C4-2B (cell line): ENCODE data around the gene CCDC177.
A peak's percentile ranks its signal among the peaks of the same experiment; 100 is the strongest.

Experiments used
- H3K27ac ChIP-seq: fragments of 450-650 bp; 2 replicates; pipeline ENCODE4 v1.5.1; 2017
- CTCF ChIP-seq: fragments of 450-650 bp; conservative IDR thresholded peaks from 2 replicates; pipeline ENCODE4 v1.5.1; 2017; ENCODE audit warnings: mild to moderate bottlenecking
- ZFX ChIP-seq: fragments of 450-650 bp; IDR thresholded peaks from 2 replicates; pipeline ENCODE4 v1.6.1; 2017

The CCDC177 gene

GRCh38 chr14:69574263-69574953 lies at the start of gene CCDC177:
TSS of gene CCDC177 (minus strand) at chr14:69574871. CDS start at chr14:69573622, 1,249 bp downstream.
- TF ChIP-seq CTCF (peak; percentile 98), ZFX (no peak)
- H3K27ac ChIP-seq: no peak within 1 kb of the TSS

- no peak for TF ChIP-seq CTCF
- no peak for TF ChIP-seq ZFX
- no peak overlapping the region for H3K27ac ChIP-seq
These were observed 49.5 kb upstream of the CCDC177 start for GRCh38 chr14:69624136-69624535.

GRCh38 chr14:69620981-69621380 lies 46.3 kb upstream of the CCDC177 start:
- H3K27ac ChIP-seq: no peak overlapping the region
- TF ChIP-seq ZFX (no peak), CTCF (no peak)

- TF ChIP-seq CTCF (no peak), ZFX (no peak)
- H3K27ac ChIP-seq: no peak overlapping the region
These were observed 45.5 kb upstream of the CCDC177 start for GRCh38 chr14:69620211-69620611.

- TF ChIP-seq ZFX (no peak), CTCF (no peak)
- no peak overlapping the region for H3K27ac ChIP-seq
These were observed 44.3 kb upstream of the CCDC177 start for GRCh38 chr14:69619012-69619411.

GRCh38 chr14:69617796-69618195 lies 43.1 kb upstream of the CCDC177 start:
- TF ChIP-seq ZFX (no peak), CTCF (no peak)
- H3K27ac ChIP-seq: no peak overlapping the region

- TF ChIP-seq ZFX: no peak
- no peak for TF ChIP-seq CTCF
- no peak overlapping the region for H3K27ac ChIP-seq
These were observed 41.7 kb upstream of the CCDC177 start for GRCh38 chr14:69616408-69616773.
